H1 (cell line): ENCODE measurements around the gene NFATC4. TPM values are rescaled to one million over a fixed set of nuclear protein-coding genes. Genes with fewer than 3 reads are reported as not detected.

Experiments
- EP300 ChIP-seq, 2 experiments: IDR thresholded peaks; 1 replicate in 1 of 2; 2 replicates in 1 of 2; pipeline ENCODE4 v1.6.1; 2011 to 2012; ENCODE audit warnings: low read depth in 2 of 2, low read length in 2 of 2, mild to moderate bottlenecking in 2 of 2, borderline replicate concordance in 1 of 2, inconsistent platforms in 1 of 2, moderate library complexity in 1 of 2
- FOSL1 ChIP-seq: IDR thresholded peaks from 2 replicates; pipeline ENCODE4 v1.6.1; 2011; ENCODE audit warnings: mild to moderate bottlenecking, low read depth, low read length, moderate library complexity; ENCODE audit not compliant: insufficient read depth
- GTF2F1 ChIP-seq: IDR thresholded peaks from 2 replicates; pipeline ENCODE4 v1.6.1; 2012; ENCODE audit warnings: low read depth, low read length, improper control_type of control experiment, borderline replicate concordance
- TBP ChIP-seq: IDR thresholded peaks from 2 replicates; pipeline ENCODE4 v1.6.1; 2011; ENCODE audit warnings: low read depth, low read length, improper control_type of control experiment
- polyA plus RNA-seq, 7 experiments: library from polyadenylated mRNA; depleted of rRNA in 3 of 7; stranded (reverse) in 5 of 7; unstranded in 2 of 7; fragments of >200 nt in 5 of 7; fragments of 200-250 nt in 2 of 7; gene quantifications; 1 replicate in 5 of 7; 2 replicates in 1 of 7; 4 replicates in 1 of 7; pipeline versions ENCODE4 v1.2.1 to v1.2.3, GENCODE V29; 2011 to 2013; ENCODE audit warnings: missing spikeins in 2 of 7, mixed read lengths in 2 of 7
- total RNA-seq: library from RNA; stranded (reverse); fragmentation: NEBNext Ultra II Directional; extraction: Animal tissue kit (Norgen Biotek cat#: 25700); gene quantifications from 2 replicates; pipeline ENCODE4 v1.2.1, GENCODE V29; 2021
- TF ChIP-seq, protein P1 (sequence below): fragments of 300-600 bp; sonication (generic); IDR thresholded peaks from 2 replicates; pipeline ENCODE4 v1.7.1; 2012; ENCODE audit warnings: low read length, moderate library complexity, mild to moderate bottlenecking, inconsistent platforms; ENCODE audit not compliant: insufficient replicate concordance
- TF ChIP-seq, protein P2 (sequence below): IDR thresholded peaks from 2 replicates; pipeline ENCODE4 v1.6.1; 2011; ENCODE audit warnings: low read length, improper control_type of control experiment
- TF ChIP-seq, protein P3 (sequence below): IDR thresholded peaks from 2 replicates; pipeline ENCODE4 v1.6.1; 2012; ENCODE audit warnings: low read length, inconsistent platforms

NFATC4 gene
- total and polyA plus RNA-seq, 2 of the 8 experiments (the other 6 are each of a cell fraction or from before 2014, with no cell fraction given): 47.3 to 50.3 TPM

DNA sequence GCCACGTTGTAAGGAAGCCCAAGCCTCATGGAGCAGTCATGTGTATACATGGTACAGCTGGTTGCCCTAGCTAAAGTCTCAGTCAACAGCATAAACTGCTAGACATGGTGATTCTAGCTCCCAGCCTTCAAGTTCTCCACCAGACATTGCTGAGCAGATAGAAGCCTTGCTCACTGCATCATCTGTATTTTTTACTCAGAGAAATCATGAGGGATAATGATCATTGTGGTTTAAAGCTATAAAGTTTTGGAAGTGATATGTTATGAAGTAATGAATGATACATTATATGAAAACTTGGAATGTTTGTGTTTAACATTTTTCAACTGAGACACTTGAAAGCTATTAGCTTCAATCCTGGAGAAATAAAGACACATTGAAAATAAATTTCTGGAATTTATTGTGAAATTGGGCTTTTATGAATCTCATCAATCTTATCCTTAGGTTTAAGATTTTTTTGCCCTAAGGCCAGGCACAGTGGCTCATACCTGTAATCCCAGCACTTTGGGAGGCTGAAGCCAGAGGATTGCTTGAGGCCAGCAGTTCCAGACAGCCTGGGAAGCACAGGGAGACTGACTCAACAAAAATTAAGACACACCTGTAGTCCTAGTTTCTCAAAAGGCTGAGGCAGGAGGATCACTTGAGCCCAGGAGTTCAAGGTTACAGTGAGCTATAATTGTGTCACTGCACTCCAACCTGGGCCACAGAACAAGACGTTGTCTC, 5.6 kb upstream of the NFATC4 start (continued):
- TF ChIP-seq, protein P1, sequence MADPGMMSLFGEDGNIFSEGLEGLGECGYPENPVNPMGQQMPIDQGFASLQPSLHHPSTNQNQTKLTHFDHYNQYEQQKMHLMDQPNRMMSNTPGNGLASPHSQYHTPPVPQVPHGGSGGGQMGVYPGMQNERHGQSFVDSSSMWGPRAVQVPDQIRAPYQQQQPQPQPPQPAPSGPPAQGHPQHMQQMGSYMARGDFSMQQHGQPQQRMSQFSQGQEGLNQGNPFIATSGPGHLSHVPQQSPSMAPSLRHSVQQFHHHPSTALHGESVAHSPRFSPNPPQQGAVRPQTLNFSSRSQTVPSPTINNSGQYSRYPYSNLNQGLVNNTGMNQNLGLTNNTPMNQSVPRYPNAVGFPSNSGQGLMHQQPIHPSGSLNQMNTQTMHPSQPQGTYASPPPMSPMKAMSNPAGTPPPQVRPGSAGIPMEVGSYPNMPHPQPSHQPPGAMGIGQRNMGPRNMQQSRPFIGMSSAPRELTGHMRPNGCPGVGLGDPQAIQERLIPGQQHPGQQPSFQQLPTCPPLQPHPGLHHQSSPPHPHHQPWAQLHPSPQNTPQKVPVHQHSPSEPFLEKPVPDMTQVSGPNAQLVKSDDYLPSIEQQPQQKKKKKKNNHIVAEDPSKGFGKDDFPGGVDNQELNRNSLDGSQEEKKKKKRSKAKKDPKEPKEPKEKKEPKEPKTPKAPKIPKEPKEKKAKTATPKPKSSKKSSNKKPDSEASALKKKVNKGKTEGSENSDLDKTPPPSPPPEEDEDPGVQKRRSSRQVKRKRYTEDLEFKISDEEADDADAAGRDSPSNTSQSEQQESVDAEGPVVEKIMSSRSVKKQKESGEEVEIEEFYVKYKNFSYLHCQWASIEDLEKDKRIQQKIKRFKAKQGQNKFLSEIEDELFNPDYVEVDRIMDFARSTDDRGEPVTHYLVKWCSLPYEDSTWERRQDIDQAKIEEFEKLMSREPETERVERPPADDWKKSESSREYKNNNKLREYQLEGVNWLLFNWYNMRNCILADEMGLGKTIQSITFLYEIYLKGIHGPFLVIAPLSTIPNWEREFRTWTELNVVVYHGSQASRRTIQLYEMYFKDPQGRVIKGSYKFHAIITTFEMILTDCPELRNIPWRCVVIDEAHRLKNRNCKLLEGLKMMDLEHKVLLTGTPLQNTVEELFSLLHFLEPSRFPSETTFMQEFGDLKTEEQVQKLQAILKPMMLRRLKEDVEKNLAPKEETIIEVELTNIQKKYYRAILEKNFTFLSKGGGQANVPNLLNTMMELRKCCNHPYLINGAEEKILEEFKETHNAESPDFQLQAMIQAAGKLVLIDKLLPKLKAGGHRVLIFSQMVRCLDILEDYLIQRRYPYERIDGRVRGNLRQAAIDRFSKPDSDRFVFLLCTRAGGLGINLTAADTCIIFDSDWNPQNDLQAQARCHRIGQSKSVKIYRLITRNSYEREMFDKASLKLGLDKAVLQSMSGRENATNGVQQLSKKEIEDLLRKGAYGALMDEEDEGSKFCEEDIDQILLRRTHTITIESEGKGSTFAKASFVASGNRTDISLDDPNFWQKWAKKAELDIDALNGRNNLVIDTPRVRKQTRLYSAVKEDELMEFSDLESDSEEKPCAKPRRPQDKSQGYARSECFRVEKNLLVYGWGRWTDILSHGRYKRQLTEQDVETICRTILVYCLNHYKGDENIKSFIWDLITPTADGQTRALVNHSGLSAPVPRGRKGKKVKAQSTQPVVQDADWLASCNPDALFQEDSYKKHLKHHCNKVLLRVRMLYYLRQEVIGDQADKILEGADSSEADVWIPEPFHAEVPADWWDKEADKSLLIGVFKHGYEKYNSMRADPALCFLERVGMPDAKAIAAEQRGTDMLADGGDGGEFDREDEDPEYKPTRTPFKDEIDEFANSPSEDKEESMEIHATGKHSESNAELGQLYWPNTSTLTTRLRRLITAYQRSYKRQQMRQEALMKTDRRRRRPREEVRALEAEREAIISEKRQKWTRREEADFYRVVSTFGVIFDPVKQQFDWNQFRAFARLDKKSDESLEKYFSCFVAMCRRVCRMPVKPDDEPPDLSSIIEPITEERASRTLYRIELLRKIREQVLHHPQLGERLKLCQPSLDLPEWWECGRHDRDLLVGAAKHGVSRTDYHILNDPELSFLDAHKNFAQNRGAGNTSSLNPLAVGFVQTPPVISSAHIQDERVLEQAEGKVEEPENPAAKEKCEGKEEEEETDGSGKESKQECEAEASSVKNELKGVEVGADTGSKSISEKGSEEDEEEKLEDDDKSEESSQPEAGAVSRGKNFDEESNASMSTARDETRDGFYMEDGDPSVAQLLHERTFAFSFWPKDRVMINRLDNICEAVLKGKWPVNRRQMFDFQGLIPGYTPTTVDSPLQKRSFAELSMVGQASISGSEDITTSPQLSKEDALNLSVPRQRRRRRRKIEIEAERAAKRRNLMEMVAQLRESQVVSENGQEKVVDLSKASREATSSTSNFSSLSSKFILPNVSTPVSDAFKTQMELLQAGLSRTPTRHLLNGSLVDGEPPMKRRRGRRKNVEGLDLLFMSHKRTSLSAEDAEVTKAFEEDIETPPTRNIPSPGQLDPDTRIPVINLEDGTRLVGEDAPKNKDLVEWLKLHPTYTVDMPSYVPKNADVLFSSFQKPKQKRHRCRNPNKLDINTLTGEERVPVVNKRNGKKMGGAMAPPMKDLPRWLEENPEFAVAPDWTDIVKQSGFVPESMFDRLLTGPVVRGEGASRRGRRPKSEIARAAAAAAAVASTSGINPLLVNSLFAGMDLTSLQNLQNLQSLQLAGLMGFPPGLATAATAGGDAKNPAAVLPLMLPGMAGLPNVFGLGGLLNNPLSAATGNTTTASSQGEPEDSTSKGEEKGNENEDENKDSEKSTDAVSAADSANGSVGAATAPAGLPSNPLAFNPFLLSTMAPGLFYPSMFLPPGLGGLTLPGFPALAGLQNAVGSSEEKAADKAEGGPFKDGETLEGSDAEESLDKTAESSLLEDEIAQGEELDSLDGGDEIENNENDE: no peak
- TF ChIP-seq FOSL1 (no peak), TBP (no peak), GTF2F1 (no peak), EP300 (IDR thresholded peaks at IDR 0.05; ENCODE audit: borderline replicate concordance in 1 of 2, low read depth in 2 of 2, low read length in 2 of 2) (no peak)
- TF ChIP-seq, protein P2, sequence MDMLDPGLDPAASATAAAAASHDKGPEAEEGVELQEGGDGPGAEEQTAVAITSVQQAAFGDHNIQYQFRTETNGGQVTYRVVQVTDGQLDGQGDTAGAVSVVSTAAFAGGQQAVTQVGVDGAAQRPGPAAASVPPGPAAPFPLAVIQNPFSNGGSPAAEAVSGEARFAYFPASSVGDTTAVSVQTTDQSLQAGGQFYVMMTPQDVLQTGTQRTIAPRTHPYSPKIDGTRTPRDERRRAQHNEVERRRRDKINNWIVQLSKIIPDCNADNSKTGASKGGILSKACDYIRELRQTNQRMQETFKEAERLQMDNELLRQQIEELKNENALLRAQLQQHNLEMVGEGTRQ: no peak
- TF ChIP-seq, protein P3, sequence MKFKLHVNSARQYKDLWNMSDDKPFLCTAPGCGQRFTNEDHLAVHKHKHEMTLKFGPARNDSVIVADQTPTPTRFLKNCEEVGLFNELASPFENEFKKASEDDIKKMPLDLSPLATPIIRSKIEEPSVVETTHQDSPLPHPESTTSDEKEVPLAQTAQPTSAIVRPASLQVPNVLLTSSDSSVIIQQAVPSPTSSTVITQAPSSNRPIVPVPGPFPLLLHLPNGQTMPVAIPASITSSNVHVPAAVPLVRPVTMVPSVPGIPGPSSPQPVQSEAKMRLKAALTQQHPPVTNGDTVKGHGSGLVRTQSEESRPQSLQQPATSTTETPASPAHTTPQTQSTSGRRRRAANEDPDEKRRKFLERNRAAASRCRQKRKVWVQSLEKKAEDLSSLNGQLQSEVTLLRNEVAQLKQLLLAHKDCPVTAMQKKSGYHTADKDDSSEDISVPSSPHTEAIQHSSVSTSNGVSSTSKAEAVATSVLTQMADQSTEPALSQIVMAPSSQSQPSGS: no peak
